GM23338 (cell line): ENCODE measurements around the gene GNLY. TPM values are rescaled to one million over a fixed set of nuclear protein-coding genes. Genes with fewer than 3 reads are reported as not detected.

Experiments
- ATAC-seq: fragments of 200-7000 bp; cut with Tn5 transposase; 3 replicates; pipeline ENCODE4 v1.9.1; 2020
- DNase-seq: peaks from one replicate; pipeline ENCODE4 v3.0.0-alpha.2; 2015; ENCODE audit warnings: low spot score
- H2AFZ ChIP-seq: fragments of 200-600 bp; sonication (generic); 2 replicates; pipeline ENCODE4 v1.8.0; 2016; ENCODE audit warnings: antibody characterized with exemption, mild to moderate bottlenecking, moderate library complexity
- H3F3A ChIP-seq: fragments of 200-600 bp; sonication (generic); replicated peaks from 2 replicates; pipeline ENCODE4 v1.8.0; 2017; ENCODE audit warnings: antibody characterized with exemption, mixed run types, low read depth
- H3K27ac ChIP-seq: fragments of 200-600 bp; sonication (generic); 2 replicates; pipeline ENCODE4 v1.6.1; 2016; ENCODE audit warnings: low read depth
- H3K27me3 ChIP-seq: fragments of 200-600 bp; sonication (generic); 2 replicates; pipeline ENCODE4 v1.8.0; 2016; ENCODE audit warnings: mild to moderate bottlenecking, mixed run types, moderate library complexity; ENCODE audit not compliant: insufficient read depth
- H3K36me3 ChIP-seq: fragments of 200-600 bp; sonication (generic); 2 replicates; pipeline ENCODE4 v1.8.0; 2016; ENCODE audit warnings: mild to moderate bottlenecking; ENCODE audit not compliant: insufficient read depth
- H3K4me1 ChIP-seq: fragments of 200-600 bp; sonication (generic); 2 replicates; pipeline ENCODE4 v1.8.0; 2016; ENCODE audit warnings: mild to moderate bottlenecking, moderate library complexity; ENCODE audit not compliant: insufficient read depth
- H3K4me2 ChIP-seq: fragments of 200-600 bp; sonication (generic); 2 replicates; pipeline ENCODE4 v1.7.1; 2017; ENCODE audit warnings: mixed run types
- H3K4me3 ChIP-seq: fragments of 200-600 bp; sonication (generic); 2 replicates; pipeline ENCODE4 v1.6.1; 2016; ENCODE audit warnings: mixed run types
- H3K79me2 ChIP-seq: fragments of 200-600 bp; sonication (generic); replicated peaks from 2 replicates; pipeline ENCODE4 v1.8.0; 2017; ENCODE audit warnings: mild to moderate bottlenecking; ENCODE audit not compliant: insufficient read depth
- H3K9me2 ChIP-seq: fragments of 200-600 bp; sonication (generic); 2 replicates; pipeline ENCODE4 v1.8.0; 2017; ENCODE audit not compliant: insufficient read depth
- H4K20me1 ChIP-seq: fragments of 200-600 bp; sonication (generic); replicated peaks from 2 replicates; pipeline ENCODE4 v1.8.0; 2017; ENCODE audit warnings: mild to moderate bottlenecking; ENCODE audit not compliant: insufficient read depth
- H3K27ac Mint-ChIP-seq: 2 replicates; pipeline ENCODE4 v1.8.0; 2020; ENCODE audit warnings: inconsistent platforms, mild to moderate bottlenecking, moderate library complexity, mixed read lengths
- H3K27me3 Mint-ChIP-seq: 3 replicates; pipeline ENCODE4 v1.8.0; 2022; ENCODE audit warnings: low read depth, mild to moderate bottlenecking, moderate library complexity, mixed read lengths, inconsistent platforms; ENCODE audit not compliant: insufficient read depth, poor library complexity
- H3K36me3 Mint-ChIP-seq: 3 replicates; pipeline ENCODE4 v1.8.0; 2021; ENCODE audit warnings: low read depth, mild to moderate bottlenecking, inconsistent platforms, moderate library complexity, mixed read lengths
- H3K4me1 Mint-ChIP-seq: 3 replicates; pipeline ENCODE4 v1.8.0; 2020; ENCODE audit warnings: mild to moderate bottlenecking, inconsistent platforms, mixed read lengths
- H3K4me3 Mint-ChIP-seq: 3 replicates; pipeline ENCODE4 v1.8.0; 2021; ENCODE audit warnings: moderate library complexity, mild to moderate bottlenecking, inconsistent platforms, mixed read lengths
- H3K9me3 Mint-ChIP-seq: 3 replicates; pipeline ENCODE4 v1.8.0; 2020; ENCODE audit warnings: moderate library complexity, mild to moderate bottlenecking, inconsistent platforms, mixed read lengths
- CREB1 ChIP-seq: fragments of 250-450 bp; sonication (Bioruptor Pico); IDR thresholded peaks from 2 replicates; pipeline ENCODE4 v1.5.0; 2020; ENCODE audit warnings: low read depth, mild to moderate bottlenecking, moderate library complexity
- JUNB ChIP-seq: IDR thresholded peaks from one replicate; pipeline ENCODE4 v1.6.1; 2016; ENCODE audit warnings: antibody characterized with exemption; ENCODE audit not compliant: unreplicated experiment
- NANOG ChIP-seq: IDR thresholded peaks from 2 replicates; pipeline ENCODE4 v1.6.1; 2016; ENCODE audit warnings: antibody characterized with exemption, borderline replicate concordance
- POLR2AphosphoS5 ChIP-seq: IDR thresholded peaks from 2 replicates; pipeline ENCODE4 v1.6.1; 2016; ENCODE audit warnings: antibody characterized with exemption, low read depth
- REST ChIP-seq: IDR thresholded peaks from one replicate; pipeline ENCODE4 v1.6.1; 2018; ENCODE audit warnings: antibody characterized with exemption; ENCODE audit not compliant: unreplicated experiment
- STAT1 ChIP-seq: IDR thresholded peaks from one replicate; pipeline ENCODE4 v1.6.1; 2016; ENCODE audit warnings: antibody characterized with exemption; ENCODE audit not compliant: unreplicated experiment
- ZNF114 ChIP-seq: fragments of 250-450 bp; sonication (Bioruptor Pico); IDR thresholded peaks from 2 replicates; pipeline ENCODE4 v1.5.0; 2020; ENCODE audit warnings: mild to moderate bottlenecking, moderate library complexity
- ZNF462 ChIP-seq: fragments of 250-450 bp; sonication (Bioruptor Pico); IDR thresholded peaks from 2 replicates; pipeline ENCODE4 v1.5.0; 2020; ENCODE audit warnings: mild to moderate bottlenecking, moderate library complexity
- polyA plus RNA-seq: library from polyadenylated mRNA; unstranded; fragments of >200 nt; fragmentation: Nextera tagmentation; extraction: Ambion mirVana; gene quantifications from 2 replicates; pipeline ENCODE4 v1.2.1, GENCODE V29; 2016
- total RNA-seq: library from RNA; depleted of rRNA; stranded (reverse); fragments of >200 nt; shearing (Covaris generic); gene quantifications from 2 replicates; pipeline ENCODE4 v1.2.3, GENCODE V29; 2014
- TF ChIP-seq, protein P1 (sequence below): IDR thresholded peaks from 2 replicates; pipeline ENCODE4 v1.6.1; 2016; ENCODE audit warnings: antibody characterized with exemption
- TF ChIP-seq, protein P2 (sequence below), 2 experiments: fragments of 200-600 bp in 1 of 2; sonication (generic) in 1 of 2; conservative IDR thresholded peaks; 2 replicates each; pipeline versions ENCODE4 v1.5.1 to v1.6.1; 2016 to 2017; ENCODE audit warnings: antibody characterized with exemption in 2 of 2, low read depth in 2 of 2, mild to moderate bottlenecking in 2 of 2, moderate library complexity in 1 of 2

Gene GNLY
- total and polyA plus RNA-seq, 2 experiments from 2014 or later: not detected

GRCh38 chr2:85728342-85728741 lies 34.2 kb downstream of the GNLY start:
- H3K27ac Mint-ChIP-seq: no peak overlapping the region
- no peak overlapping the region for H3K4me3 ChIP-seq
- DNase-seq: no peak
- no peaks in the 10 kb centered on the region for H3K27me3 ChIP-seq
- H3K79me2 ChIP-seq: no peaks in the 10 kb centered on the region
- H3K4me2 ChIP-seq: no peak overlapping the region
- H4K20me1 ChIP-seq: no peaks in the 10 kb centered on the region
- no peak overlapping the region for H2AFZ ChIP-seq
- no peaks in the 10 kb centered on the region for H3K4me1 Mint-ChIP-seq
- H3K9me3 Mint-ChIP-seq: no peaks in the 10 kb centered on the region
- no peaks in the 10 kb centered on the region for H3F3A ChIP-seq
- no peak overlapping the region for H3K27ac ChIP-seq
- no peak for ATAC-seq
- H3K9me2 ChIP-seq: no peaks in the 10 kb centered on the region
- no peak overlapping the region for H3K4me3 Mint-ChIP-seq
- no peaks in the 10 kb centered on the region for H3K36me3 Mint-ChIP-seq
- TF ChIP-seq CREB1 (CRISPR knock-in tag) (no peak), ZNF114 (no peak), STAT1 (no peak), REST (no peak), NANOG (no peak), ZNF462 (CRISPR knock-in tag) (no peak), JUNB (no peak), POLR2AphosphoS5 (no peak)
- TF ChIP-seq, protein P1, sequence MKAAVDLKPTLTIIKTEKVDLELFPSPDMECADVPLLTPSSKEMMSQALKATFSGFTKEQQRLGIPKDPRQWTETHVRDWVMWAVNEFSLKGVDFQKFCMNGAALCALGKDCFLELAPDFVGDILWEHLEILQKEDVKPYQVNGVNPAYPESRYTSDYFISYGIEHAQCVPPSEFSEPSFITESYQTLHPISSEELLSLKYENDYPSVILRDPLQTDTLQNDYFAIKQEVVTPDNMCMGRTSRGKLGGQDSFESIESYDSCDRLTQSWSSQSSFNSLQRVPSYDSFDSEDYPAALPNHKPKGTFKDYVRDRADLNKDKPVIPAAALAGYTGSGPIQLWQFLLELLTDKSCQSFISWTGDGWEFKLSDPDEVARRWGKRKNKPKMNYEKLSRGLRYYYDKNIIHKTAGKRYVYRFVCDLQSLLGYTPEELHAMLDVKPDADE: no peak
- TF ChIP-seq, protein P2, sequence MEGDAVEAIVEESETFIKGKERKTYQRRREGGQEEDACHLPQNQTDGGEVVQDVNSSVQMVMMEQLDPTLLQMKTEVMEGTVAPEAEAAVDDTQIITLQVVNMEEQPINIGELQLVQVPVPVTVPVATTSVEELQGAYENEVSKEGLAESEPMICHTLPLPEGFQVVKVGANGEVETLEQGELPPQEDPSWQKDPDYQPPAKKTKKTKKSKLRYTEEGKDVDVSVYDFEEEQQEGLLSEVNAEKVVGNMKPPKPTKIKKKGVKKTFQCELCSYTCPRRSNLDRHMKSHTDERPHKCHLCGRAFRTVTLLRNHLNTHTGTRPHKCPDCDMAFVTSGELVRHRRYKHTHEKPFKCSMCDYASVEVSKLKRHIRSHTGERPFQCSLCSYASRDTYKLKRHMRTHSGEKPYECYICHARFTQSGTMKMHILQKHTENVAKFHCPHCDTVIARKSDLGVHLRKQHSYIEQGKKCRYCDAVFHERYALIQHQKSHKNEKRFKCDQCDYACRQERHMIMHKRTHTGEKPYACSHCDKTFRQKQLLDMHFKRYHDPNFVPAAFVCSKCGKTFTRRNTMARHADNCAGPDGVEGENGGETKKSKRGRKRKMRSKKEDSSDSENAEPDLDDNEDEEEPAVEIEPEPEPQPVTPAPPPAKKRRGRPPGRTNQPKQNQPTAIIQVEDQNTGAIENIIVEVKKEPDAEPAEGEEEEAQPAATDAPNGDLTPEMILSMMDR (conservative IDR thresholded peaks at IDR 0.05; ENCODE audit: low read depth in 2 of 2): no peak
- peaks cover 11% of the 10 kb centered on the region for H3K27me3 Mint-ChIP-seq
- H3K4me1 ChIP-seq: no peaks in the 10 kb centered on the region
- no peaks in the 10 kb centered on the region for H3K36me3 ChIP-seq
